HUES6 (cell line): Measurements from ENCODE around the gene SMIM10L2A.
"Not testable (repeated sequence)": the region's sequence is repeated elsewhere in the genome, so short reads cannot be mapped to it uniquely, and the experiment has no call there.

Source experiments
- H3K27ac ChIP-seq: 2 replicates; pipeline ENCODE4 v1.7.0; 2013; ENCODE audit warnings: low read depth, mild to moderate bottlenecking, low read length, inconsistent platforms
- H3K27me3 ChIP-seq: 2 replicates; pipeline ENCODE4 v1.6.1; 2013; ENCODE audit warnings: low read length; ENCODE audit not compliant: control insufficient read depth, insufficient read depth
- H3K36me3 ChIP-seq: 2 replicates; pipeline ENCODE4 v1.6.1; 2013; ENCODE audit warnings: low read length; ENCODE audit not compliant: control insufficient read depth, insufficient read depth
- H3K4me1 ChIP-seq: 2 replicates; pipeline ENCODE4 v1.6.1; 2013; ENCODE audit warnings: low read length; ENCODE audit not compliant: control insufficient read depth, insufficient read depth
- H3K4me3 ChIP-seq: 2 replicates; pipeline ENCODE4 v1.5.1; 2013; ENCODE audit warnings: low read depth, low read length
- H3K9ac ChIP-seq: one replicate; pipeline ENCODE4 v1.6.1; 2013; ENCODE audit warnings: mild to moderate bottlenecking, low read length
- H3K9me3 ChIP-seq: 2 replicates; pipeline ENCODE4 v1.6.1; 2013; ENCODE audit warnings: low read depth, low read length; ENCODE audit not compliant: control insufficient read depth, insufficient read depth

The SMIM10L2A gene

GRCh38 chrX:135435139-135435922 lies 13.6 kb downstream of the SMIM10L2A start:
- no peak overlapping the region for H3K27ac ChIP-seq
- no peaks in the 10 kb centered on the region for H3K36me3 ChIP-seq
- no peak overlapping the region for H3K9ac ChIP-seq
- no peak overlapping the region for H3K4me3 ChIP-seq
- H3K9me3 ChIP-seq: no peaks in the 10 kb centered on the region; the same call in 1 of the 2 replicates
- no peaks in the 10 kb centered on the region for H3K4me1 ChIP-seq
- H3K27me3 ChIP-seq: peaks cover 8% of the 10 kb centered on the region

- Histone ChIP-seq H3K4me3 (no peak overlapping the region), H3K9ac (no peak overlapping the region), H3K27me3 (peaks cover 8% of the 10 kb centered on the region), H3K4me1 (no peaks in the 10 kb centered on the region), H3K36me3 (no peaks in the 10 kb centered on the region), H3K27ac (no peak overlapping the region), H3K9me3 (no peaks in the 10 kb centered on the region; the same call in 1 of the 2 replicates)
Measured at GRCh38 chrX:135435933-135436332, 14.2 kb downstream of the SMIM10L2A start.

GRCh38 chrX:135436456-135436855 lies 14.7 kb downstream of the SMIM10L2A start:
- H3K27me3 ChIP-seq: peaks cover 8% of the 10 kb centered on the region
- H3K9ac ChIP-seq: no peak overlapping the region
- no peaks in the 10 kb centered on the region for H3K36me3 ChIP-seq
- H3K4me3 ChIP-seq: no peak overlapping the region
- H3K4me1 ChIP-seq: no peaks in the 10 kb centered on the region
- no peaks in the 10 kb centered on the region; the same call in 1 of the 2 replicates for H3K9me3 ChIP-seq
- H3K27ac ChIP-seq: no peak overlapping the region

GRCh38 chrX:135436966-135437866 lies 15.5 kb downstream of the SMIM10L2A start:
- H3K27ac ChIP-seq: no peak overlapping the region
- no peaks in the 10 kb centered on the region for H3K36me3 ChIP-seq
- no peaks in the 10 kb centered on the region for H3K4me1 ChIP-seq

GRCh38 chrX:135437867-135438733 lies 16.4 kb downstream of the SMIM10L2A start:
- H3K36me3 ChIP-seq: no peaks in the 10 kb centered on the region
- H3K4me1 ChIP-seq: no peaks in the 10 kb centered on the region
- H3K9me3 ChIP-seq: no peaks in the 10 kb centered on the region; the same call in 1 of the 2 replicates
- no peak overlapping the region for H3K4me3 ChIP-seq
- H3K27me3 ChIP-seq: peaks cover 8% of the 10 kb centered on the region
- H3K9ac ChIP-seq: no peak overlapping the region
- no peak overlapping the region for H3K27ac ChIP-seq

More at GRCh38 chrX:135436966-135437866, 15.5 kb downstream of the SMIM10L2A start:
- Histone ChIP-seq H3K27me3 (peaks cover 8% of the 10 kb centered on the region), H3K9ac (no peak overlapping the region), H3K4me3 (no peak overlapping the region), H3K9me3 (no peaks in the 10 kb centered on the region; the same call in 1 of the 2 replicates)

- Histone ChIP-seq H3K4me1 (no peaks in the 10 kb centered on the region), H3K9me3 (no peaks in the 10 kb centered on the region; the same call in 1 of the 2 replicates), H3K36me3 (no peaks in the 10 kb centered on the region), H3K9ac (no peak overlapping the region), H3K27ac (no peak overlapping the region), H3K27me3 (peaks cover 8% of the 10 kb centered on the region), H3K4me3 (no peak overlapping the region)
Measured at GRCh38 chrX:135438734-135439043, 16.9 kb downstream of the SMIM10L2A start.

- peaks cover 2% of the 10 kb centered on the region; the same call in 1 of the 2 replicates for H3K27me3 ChIP-seq
- H3K9ac ChIP-seq: no peak overlapping the region
- no peaks in the 10 kb centered on the region for H3K36me3 ChIP-seq
- peaks cover 11% of the 10 kb centered on the region for H3K4me1 ChIP-seq
- no peaks in the 10 kb centered on the region for H3K9me3 ChIP-seq
- no peak overlapping the region for H3K27ac ChIP-seq
- H3K4me3 ChIP-seq: no peak overlapping the region
Measured at GRCh38 chrX:135449637-135450550, 28.1 kb downstream of the SMIM10L2A start.

- Histone ChIP-seq H3K9ac (no peak overlapping the region), H3K4me3 (no peak overlapping the region), H3K27ac (no peak overlapping the region), H3K36me3 (no peaks in the 10 kb centered on the region), H3K4me1 (peaks cover 17% of the 10 kb centered on the region), H3K9me3 (peaks cover 7% of the 10 kb centered on the region; the same call in 1 of the 2 replicates), H3K27me3 (peaks cover 2% of the 10 kb centered on the region; the same call in 1 of the 2 replicates)
Measured at GRCh38 chrX:135453381-135453780, 31.6 kb downstream of the SMIM10L2A start.

GRCh38 chrX:135454816-135455215 lies 33.1 kb downstream of the SMIM10L2A start:
- peak overlapping the region; percentile 23 for H3K9ac ChIP-seq
- no peak overlapping the region for H3K4me3 ChIP-seq
- peaks cover 2% of the 10 kb centered on the region; the same call in 1 of the 2 replicates for H3K27me3 ChIP-seq
- H3K9me3 ChIP-seq: peaks cover 7% of the 10 kb centered on the region; the same call in 1 of the 2 replicates
- no peaks in the 10 kb centered on the region for H3K36me3 ChIP-seq
- peaks cover 14% of the 10 kb centered on the region for H3K4me1 ChIP-seq
- H3K27ac ChIP-seq: no peak overlapping the region

GRCh38 chrX:135461756-135462155 lies 40.0 kb downstream of the SMIM10L2A start:
- not testable (repeated sequence) for H3K36me3 ChIP-seq, H3K4me1 ChIP-seq, H3K9ac ChIP-seq, H3K27me3 ChIP-seq, H3K4me3 ChIP-seq, H3K27ac ChIP-seq
- peaks cover 10% of the 10 kb centered on the region; the same call in 1 of the 2 replicates for H3K9me3 ChIP-seq
